ENCODE measurements around the gene NUDCD3. TPM values are rescaled to one million over a fixed set of nuclear protein-coding genes. Genes with fewer than 3 reads are reported as not detected.

NUDCD3 gene
- total and polyA plus RNA-seq, 2 experiments from 2014 or later, result 54.7 to 60.8 TPM

DNA sequence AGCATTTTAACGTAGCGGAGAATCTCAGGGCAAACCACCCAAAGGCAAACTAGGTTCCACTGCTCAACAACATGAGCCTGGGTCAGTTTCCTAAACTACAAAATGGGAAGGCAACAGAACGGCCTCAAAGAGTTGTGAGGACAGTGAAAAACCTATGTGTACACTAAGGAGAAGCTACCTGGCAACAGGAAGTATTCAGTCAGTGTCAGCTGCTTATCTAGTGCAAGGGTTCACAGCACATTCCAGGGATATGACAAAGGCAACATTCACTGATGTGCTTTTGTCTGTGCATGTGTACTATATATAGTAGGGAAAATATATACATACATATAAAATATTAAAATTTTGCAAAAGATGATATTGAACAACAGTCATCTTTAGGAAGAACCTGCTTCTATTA is 17.2 kb downstream of the NUDCD3 start:
- peaks cover 6% of the 10 kb centered on the region for H4K20me1 ChIP-seq (ENCODE audit: insufficient read depth, poor library complexity, severe bottlenecking)
- no peak overlapping the region for H2AFZ ChIP-seq
- peaks cover 32% of the 10 kb centered on the region for H3K4me1 ChIP-seq (ENCODE audit: insufficient read depth)
- no peaks in the 10 kb centered on the region for H3K9me2 ChIP-seq (replicated peaks; ENCODE audit: insufficient read depth)
- H3K27ac ChIP-seq, result peak overlapping the region; percentile 87
- TF ChIP-seq EZH2 (IDR thresholded peaks at IDR 0.05; ENCODE audit: borderline replicate concordance) (no peak), EZH2phosphoT487 (IDR thresholded peaks at IDR 0.05; ENCODE audit: low read depth, severe bottlenecking, unreplicated experiment) (no peak)
- TF ChIP-seq, protein P1, sequence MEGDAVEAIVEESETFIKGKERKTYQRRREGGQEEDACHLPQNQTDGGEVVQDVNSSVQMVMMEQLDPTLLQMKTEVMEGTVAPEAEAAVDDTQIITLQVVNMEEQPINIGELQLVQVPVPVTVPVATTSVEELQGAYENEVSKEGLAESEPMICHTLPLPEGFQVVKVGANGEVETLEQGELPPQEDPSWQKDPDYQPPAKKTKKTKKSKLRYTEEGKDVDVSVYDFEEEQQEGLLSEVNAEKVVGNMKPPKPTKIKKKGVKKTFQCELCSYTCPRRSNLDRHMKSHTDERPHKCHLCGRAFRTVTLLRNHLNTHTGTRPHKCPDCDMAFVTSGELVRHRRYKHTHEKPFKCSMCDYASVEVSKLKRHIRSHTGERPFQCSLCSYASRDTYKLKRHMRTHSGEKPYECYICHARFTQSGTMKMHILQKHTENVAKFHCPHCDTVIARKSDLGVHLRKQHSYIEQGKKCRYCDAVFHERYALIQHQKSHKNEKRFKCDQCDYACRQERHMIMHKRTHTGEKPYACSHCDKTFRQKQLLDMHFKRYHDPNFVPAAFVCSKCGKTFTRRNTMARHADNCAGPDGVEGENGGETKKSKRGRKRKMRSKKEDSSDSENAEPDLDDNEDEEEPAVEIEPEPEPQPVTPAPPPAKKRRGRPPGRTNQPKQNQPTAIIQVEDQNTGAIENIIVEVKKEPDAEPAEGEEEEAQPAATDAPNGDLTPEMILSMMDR (IDR thresholded peaks at IDR 0.05; ENCODE audit: poor library complexity), result no peak
- H3K4me2 ChIP-seq, result peak overlapping the region; percentile 45
- DNase-seq (ENCODE audit: low spot score), result peak; percentile 44
- H3K36me3 ChIP-seq (replicated peaks; ENCODE audit: insufficient read depth, low read depth), result no peaks in the 10 kb centered on the region
- WGBS (ENCODE audit: low lambda C conversion rate, missing lambda C conversion rate), result 77% methylated on average over 3 of the region's 3 CpGs
- H3K4me3 ChIP-seq, result no peak overlapping the region
- peaks cover 81% of the 10 kb centered on the region for H3K79me2 ChIP-seq
- no peaks in the 10 kb centered on the region for H3K9me3 ChIP-seq (ENCODE audit: low read depth)
- no peaks in the 10 kb centered on the region for H3K27me3 ChIP-seq

- Histone ChIP-seq H3K27me3 (no peaks in the 10 kb centered on the region), H4K20me1 (ENCODE audit: insufficient read depth, poor library complexity, severe bottlenecking) (peaks cover 6% of the 10 kb centered on the region), H2AFZ (no peak overlapping the region), H3K27ac (peak overlapping the region; percentile 87), H3K4me1 (ENCODE audit: insufficient read depth) (peaks cover 32% of the 10 kb centered on the region), H3K9me2 (replicated peaks; ENCODE audit: insufficient read depth) (no peaks in the 10 kb centered on the region), H3K4me3 (no peak overlapping the region), H3K79me2 (peaks cover 84% of the 10 kb centered on the region), H3K36me3 (replicated peaks; ENCODE audit: insufficient read depth, low read depth) (no peaks in the 10 kb centered on the region), H3K9me3 (ENCODE audit: low read depth) (no peaks in the 10 kb centered on the region), H3K4me2 (peak overlapping the region; percentile 45)
- DNase-seq (ENCODE audit: low spot score), result no peak
- 78% methylated on average over 3 of the region's 3 CpGs for WGBS (ENCODE audit: low lambda C conversion rate, missing lambda C conversion rate)
- TF ChIP-seq EZH2 (IDR thresholded peaks at IDR 0.05; ENCODE audit: borderline replicate concordance), result no peak
- no peak for TF ChIP-seq EZH2phosphoT487 (IDR thresholded peaks at IDR 0.05; ENCODE audit: low read depth, severe bottlenecking, unreplicated experiment)
- TF ChIP-seq, protein P1 (IDR thresholded peaks at IDR 0.05; ENCODE audit: poor library complexity), result no peak
These were observed 17.6 kb downstream of the NUDCD3 start for GRCh38 chr7:44472843-44473242.

GRCh38 chr7:44471850-44472249 is 18.6 kb downstream of the NUDCD3 start:
- TF ChIP-seq EZH2phosphoT487 (IDR thresholded peaks at IDR 0.05; ENCODE audit: low read depth, severe bottlenecking, unreplicated experiment) (no peak), EZH2 (IDR thresholded peaks at IDR 0.05; ENCODE audit: borderline replicate concordance) (no peak)
- TF ChIP-seq, protein P1 (IDR thresholded peaks at IDR 0.05; ENCODE audit: poor library complexity), result no peak
- Histone ChIP-seq H3K36me3 (replicated peaks; ENCODE audit: insufficient read depth, low read depth) (no peaks in the 10 kb centered on the region), H3K4me2 (no peak overlapping the region), H2AFZ (no peak overlapping the region), H3K79me2 (peaks cover 91% of the 10 kb centered on the region), H3K9me2 (replicated peaks; ENCODE audit: insufficient read depth) (no peaks in the 10 kb centered on the region), H3K4me1 (ENCODE audit: insufficient read depth) (peaks cover 32% of the 10 kb centered on the region), H3K9me3 (ENCODE audit: low read depth) (no peaks in the 10 kb centered on the region), H3K27ac (no peak overlapping the region), H3K4me3 (no peak overlapping the region), H3K27me3 (no peaks in the 10 kb centered on the region), H4K20me1 (ENCODE audit: insufficient read depth, poor library complexity, severe bottlenecking) (peaks cover 3% of the 10 kb centered on the region)
- WGBS (ENCODE audit: low lambda C conversion rate, missing lambda C conversion rate), result 84% methylated on average over 3 of the region's 3 CpGs
- DNase-seq (ENCODE audit: low spot score), result no peak

DNA sequence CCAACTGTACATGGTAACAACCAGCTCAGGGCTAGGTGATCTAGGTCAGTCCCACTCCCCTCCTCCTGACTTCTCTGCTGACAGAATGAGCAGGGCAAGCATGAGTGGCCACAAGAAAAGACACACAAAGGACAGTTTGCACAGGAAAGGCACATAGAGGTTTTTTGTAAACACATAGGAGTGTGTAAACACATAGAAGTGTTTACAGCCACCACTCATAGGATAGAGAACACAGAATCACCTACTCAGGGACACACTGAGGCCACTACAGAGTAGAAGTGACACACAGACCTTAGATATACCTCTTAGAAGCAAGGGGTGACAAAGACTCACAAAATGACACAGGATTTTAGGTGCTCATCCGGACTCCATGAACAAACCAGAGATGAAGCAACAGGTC is 19.0 kb downstream of the NUDCD3 start:
- H3K4me3 ChIP-seq, result no peak overlapping the region
- H3K27me3 ChIP-seq, result no peaks in the 10 kb centered on the region
- H4K20me1 ChIP-seq (ENCODE audit: insufficient read depth, poor library complexity, severe bottlenecking), result peaks cover 2% of the 10 kb centered on the region
- no peaks in the 10 kb centered on the region for H3K9me3 ChIP-seq (ENCODE audit: low read depth)
- H3K4me1 ChIP-seq (ENCODE audit: insufficient read depth), result peaks cover 32% of the 10 kb centered on the region
- no peak for DNase-seq (ENCODE audit: low spot score)
- H3K27ac ChIP-seq, result no peak overlapping the region
- no peak overlapping the region for H2AFZ ChIP-seq
- WGBS (ENCODE audit: low lambda C conversion rate, missing lambda C conversion rate), result 90% methylated on average over 1 of the region's 1 CpG
- H3K4me2 ChIP-seq, result no peak overlapping the region
- no peaks in the 10 kb centered on the region for H3K36me3 ChIP-seq (replicated peaks; ENCODE audit: insufficient read depth, low read depth)
- no peak for TF ChIP-seq EZH2phosphoT487 (IDR thresholded peaks at IDR 0.05; ENCODE audit: low read depth, severe bottlenecking, unreplicated experiment)
- TF ChIP-seq, protein P1 (IDR thresholded peaks at IDR 0.05; ENCODE audit: poor library complexity), result no peak
- no peak for TF ChIP-seq EZH2 (IDR thresholded peaks at IDR 0.05; ENCODE audit: borderline replicate concordance)
- H3K9me2 ChIP-seq (replicated peaks; ENCODE audit: insufficient read depth), result no peaks in the 10 kb centered on the region
- H3K79me2 ChIP-seq, result peaks cover 91% of the 10 kb centered on the region
